Sigmoid colon (tissue), 4 donors: ENCODE measurements around the gene MRPL58.

Experiments
- EP300 ChIP-seq, 4 donors: sonication (generic); formaldehyde crosslinking; IDR thresholded peaks; one replicate each; pipeline ENCODE4 v1.6.1; 2017; ENCODE audit warnings: antibody characterized with exemption in 4 of 4
- POLR2AphosphoS5 ChIP-seq, 4 donors: sonication (generic); formaldehyde crosslinking; IDR thresholded peaks; one replicate each; pipeline ENCODE4 v1.6.1; 2017; ENCODE audit warnings: antibody characterized with exemption in 4 of 4
- TF ChIP-seq, protein P1 (sequence below), 4 experiments: fragments of 450-650 bp in 3 of 4; fragments of 200-600 bp in 1 of 4; IDR thresholded peaks; one replicate each; pipeline ENCODE4 v1.5.1; 2016 to 2019; ENCODE audit warnings: antibody characterized with exemption in 4 of 4, mild to moderate bottlenecking in 3 of 4, moderate library complexity in 2 of 4

DNA sequence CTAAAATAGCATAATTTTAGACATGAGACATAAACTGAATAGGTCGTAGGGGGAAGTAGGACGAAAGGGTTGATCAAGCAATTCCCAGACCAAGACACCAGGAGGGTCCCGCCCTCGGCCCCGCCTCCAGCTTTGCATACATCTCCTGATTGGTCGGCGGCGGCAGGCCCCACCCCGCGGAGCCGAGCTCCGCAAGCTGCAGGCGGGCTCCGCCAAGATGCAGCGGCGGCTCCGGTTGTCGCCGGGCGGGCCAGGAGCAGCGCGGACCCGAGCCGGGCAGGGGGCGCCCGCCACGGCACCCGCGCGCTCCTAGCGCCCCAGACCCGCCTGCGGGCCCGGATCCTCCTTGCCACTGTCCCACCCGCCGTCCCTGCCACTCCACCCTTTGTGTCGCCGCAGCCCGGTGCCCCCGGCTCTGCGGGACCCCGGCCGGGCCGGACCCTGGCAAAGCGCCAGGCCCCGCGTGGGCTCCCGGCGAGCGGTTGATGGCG lies 25.0 kb upstream of the MRPL58 start, which contains the start of gene CDR2L:
- TF ChIP-seq, protein P1, sequence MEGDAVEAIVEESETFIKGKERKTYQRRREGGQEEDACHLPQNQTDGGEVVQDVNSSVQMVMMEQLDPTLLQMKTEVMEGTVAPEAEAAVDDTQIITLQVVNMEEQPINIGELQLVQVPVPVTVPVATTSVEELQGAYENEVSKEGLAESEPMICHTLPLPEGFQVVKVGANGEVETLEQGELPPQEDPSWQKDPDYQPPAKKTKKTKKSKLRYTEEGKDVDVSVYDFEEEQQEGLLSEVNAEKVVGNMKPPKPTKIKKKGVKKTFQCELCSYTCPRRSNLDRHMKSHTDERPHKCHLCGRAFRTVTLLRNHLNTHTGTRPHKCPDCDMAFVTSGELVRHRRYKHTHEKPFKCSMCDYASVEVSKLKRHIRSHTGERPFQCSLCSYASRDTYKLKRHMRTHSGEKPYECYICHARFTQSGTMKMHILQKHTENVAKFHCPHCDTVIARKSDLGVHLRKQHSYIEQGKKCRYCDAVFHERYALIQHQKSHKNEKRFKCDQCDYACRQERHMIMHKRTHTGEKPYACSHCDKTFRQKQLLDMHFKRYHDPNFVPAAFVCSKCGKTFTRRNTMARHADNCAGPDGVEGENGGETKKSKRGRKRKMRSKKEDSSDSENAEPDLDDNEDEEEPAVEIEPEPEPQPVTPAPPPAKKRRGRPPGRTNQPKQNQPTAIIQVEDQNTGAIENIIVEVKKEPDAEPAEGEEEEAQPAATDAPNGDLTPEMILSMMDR (IDR thresholded peaks at IDR 0.05) = no peak
- peak; percentile 82 to 95 (median 90) for TF ChIP-seq POLR2AphosphoS5 (IDR thresholded peaks at IDR 0.05)
- TF ChIP-seq EP300 (IDR thresholded peaks at IDR 0.05) = no peak
